Kidney epithelial cell (primary cell): ENCODE results near the gene ZFAND3. TPM values are rescaled to one million over a fixed set of nuclear protein-coding genes. Genes with fewer than 3 reads are reported as not detected.

ENCODE experiments used
- DNase-seq: peaks from one replicate; pipeline ENCODE4 v3.0.0-alpha.2; 2010; ENCODE audit warnings: low read depth
- H3K27me3 ChIP-seq: 2 replicates; pipeline ENCODE4 v1.6.0; 2011; ENCODE audit warnings: low read length; ENCODE audit not compliant: control insufficient read depth, insufficient read depth
- H3K36me3 ChIP-seq: 2 replicates; pipeline ENCODE4 v1.5.1; 2011; ENCODE audit warnings: low read length; ENCODE audit not compliant: control insufficient read depth, insufficient read depth
- H3K4me3 ChIP-seq: 2 replicates; pipeline ENCODE4 v1.5.1; 2011; ENCODE audit warnings: low read depth, mild to moderate bottlenecking, control low read depth, low read length
- CTCF ChIP-seq: IDR thresholded peaks from 2 replicates; pipeline ENCODE4 v1.5.1; 2011; ENCODE audit warnings: mild to moderate bottlenecking, moderate library complexity, low read length, control low read depth, inconsistent platforms; ENCODE audit not compliant: insufficient read depth, poor library complexity, severe bottlenecking
- total RNA-seq: library from RNA; depleted of rRNA; stranded (reverse); fragments of >200 nt; gene quantifications from 2 replicates; pipeline ENCODE4 v1.2.3, GENCODE V29; 2015

The ZFAND3 gene
- total RNA-seq, 1 donor from 2014 or later: 49.4 TPM

GRCh38 chr6:38193051-38193450 is 373.5 kb downstream of the ZFAND3 start:
- DNase-seq: no peak
- no peak overlapping the region for H3K4me3 ChIP-seq
- no peaks in the 10 kb centered on the region for H3K36me3 ChIP-seq
- TF ChIP-seq CTCF: no peak
- no peaks in the 10 kb centered on the region for H3K27me3 ChIP-seq

GRCh38 chr6:38193481-38194281 is 374.2 kb downstream of the ZFAND3 start:
- no peaks in the 10 kb centered on the region for H3K36me3 ChIP-seq
- DNase-seq: no peak
- H3K4me3 ChIP-seq: no peak overlapping the region
- TF ChIP-seq CTCF: no peak
- H3K27me3 ChIP-seq: no peaks in the 10 kb centered on the region

- DNase-seq: no peak
- no peaks in the 10 kb centered on the region for H3K27me3 ChIP-seq
- H3K4me3 ChIP-seq: no peak overlapping the region
- H3K36me3 ChIP-seq: no peaks in the 10 kb centered on the region
- TF ChIP-seq CTCF: no peak
Observed at GRCh38 chr6:38194282-38194572, 374.7 kb downstream of the ZFAND3 start.

- Histone ChIP-seq H3K36me3 (no peaks in the 10 kb centered on the region), H3K27me3 (no peaks in the 10 kb centered on the region), H3K4me3 (no peak overlapping the region)
- no peak for DNase-seq
- no peak for TF ChIP-seq CTCF
Observed at GRCh38 chr6:38194589-38194988, 375.1 kb downstream of the ZFAND3 start.

GRCh38 chr6:38195113-38195635 is 375.6 kb downstream of the ZFAND3 start:
- no peak overlapping the region for H3K4me3 ChIP-seq
- H3K36me3 ChIP-seq: no peaks in the 10 kb centered on the region
- TF ChIP-seq CTCF: no peak
- H3K27me3 ChIP-seq: no peaks in the 10 kb centered on the region
- no peak for DNase-seq

- H3K36me3 ChIP-seq: no peaks in the 10 kb centered on the region
- DNase-seq: no peak
- no peak overlapping the region for H3K4me3 ChIP-seq
- no peak for TF ChIP-seq CTCF
- H3K27me3 ChIP-seq: no peaks in the 10 kb centered on the region
Observed at GRCh38 chr6:38198219-38198618, 378.7 kb downstream of the ZFAND3 start.
